ENCODE data around the gene TSR3. TPM values are rescaled to one million over a fixed set of nuclear protein-coding genes. Genes with fewer than 3 reads are reported as not detected.

Gene TSR3
- polyA plus RNA-seq, 3 donors: 23.2 to 73.1 (median 48.2) TPM

DNA sequence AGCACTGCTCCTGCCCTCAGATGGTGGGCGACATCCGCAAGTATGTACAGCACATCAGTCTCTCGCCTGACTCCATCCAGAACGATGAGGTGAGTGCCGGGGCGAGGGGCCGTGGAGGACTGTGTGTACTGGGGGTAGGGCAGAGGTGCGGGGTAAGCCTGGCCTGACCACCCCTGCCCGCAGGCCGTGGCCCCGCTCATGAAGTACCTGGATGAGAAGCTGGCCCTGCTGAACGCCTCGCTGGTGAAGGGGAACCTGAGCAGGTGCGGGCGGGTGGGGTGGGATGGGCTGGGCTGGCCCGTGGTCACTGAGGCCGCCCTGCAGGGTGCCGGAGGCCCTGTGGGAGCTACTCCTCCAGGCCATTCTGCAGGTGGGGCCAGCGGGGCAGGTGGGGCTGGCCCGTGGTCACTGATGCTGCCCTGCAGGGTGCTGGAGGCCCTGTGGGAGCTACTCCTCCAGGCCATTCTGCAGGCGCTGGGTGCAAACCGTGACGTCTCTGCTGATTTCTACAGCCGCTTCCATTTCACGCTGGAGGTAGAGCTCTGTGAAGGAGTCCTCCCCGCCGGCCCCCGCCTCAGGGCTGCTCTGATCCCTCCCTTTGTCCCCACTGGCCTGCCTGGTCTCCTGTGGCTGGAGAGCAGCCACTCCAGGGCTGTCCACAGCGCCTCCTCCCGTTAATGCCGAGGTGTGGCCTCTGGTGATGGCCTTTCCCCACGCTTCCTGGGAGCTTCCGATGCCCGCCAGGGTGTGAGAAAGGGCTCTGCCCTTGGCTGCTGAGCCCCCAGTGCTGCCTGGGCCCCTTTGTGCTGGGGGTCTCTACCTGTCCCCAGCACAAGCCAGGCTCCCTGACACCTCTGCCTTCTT is 5.0 kb downstream of the TSR3 start:
- Mint-ChIP-seq H3K4me1 (peaks cover 22% of the 10 kb centered on the region), H3K9me3 (peaks cover 0 to 3% (median 0%) of the 10 kb centered on the region in 7 donors), H3K4me3 (no peak overlapping the region), H3K27ac (no peak overlapping the region), H3K27me3 (ENCODE audit: low read depth in 3 of 3) (peaks cover under 1 to 6% (median 2%) of the 10 kb centered on the region in 3 donors), H3K36me3 (peaks cover 11 to 28% of the 10 kb centered on the region in 2 donors)
- intact Hi-C loops (cut with micrococcal nuclease): loop anchor here in 1 of 2 donors (5.0 kb wide), 1 partner anchor 34 kb away; no protein-coding TSS in a partner anchor
- Histone ChIP-seq H2AFZ (ENCODE audit: insufficient read depth, low read depth, low read length, poor library complexity, severe bottlenecking) (no peak overlapping the region), H3K4me1 (ENCODE audit: control insufficient read depth in 1 of 2, insufficient read depth in 2 of 2, low read length in 2 of 2) (peaks cover 22 to 29% of the 10 kb centered on the region in 2 donors), H3K9ac (ENCODE audit: insufficient read depth, low read length, poor library complexity, severe bottlenecking) (no peak overlapping the region), H3K9me3 (replicated peaks in 1 of 2; ENCODE audit: control insufficient read depth in 1 of 2, insufficient read depth in 1 of 2, low read length in 2 of 2) (no peaks in the 10 kb centered on the region), H3K27ac (ENCODE audit: low read depth in 1 of 2, low read length in 2 of 2) (no peak overlapping the region), H3K4me2 (replicated peaks; ENCODE audit: extremely low read depth, low read length, poor library complexity, severe bottlenecking) (no peak overlapping the region), H3K4me3 (replicated peaks in 1 of 3; ENCODE audit: low read depth in 2 of 3, low read length in 3 of 3) (no peak overlapping the region), H3K36me3 (replicated peaks in 1 of 2; ENCODE audit: control insufficient read depth in 1 of 2, insufficient read depth in 2 of 2, low read length in 2 of 2) (peaks cover 18% of the 10 kb centered on the region in 2 donors), H3K79me2 (ENCODE audit: insufficient read depth, low read length) (peaks cover 12% of the 10 kb centered on the region), H4K20me1 (ENCODE audit: insufficient read depth, low read length) (peaks cover 12% of the 10 kb centered on the region), H3K27me3 (ENCODE audit: control insufficient read depth in 2 of 2, insufficient read depth in 2 of 2, low read length in 2 of 2) (no peaks in the 10 kb centered on the region)
- WGBS (ENCODE audit: insufficient coverage): 84% methylated on average over 33 of the region's 34 CpGs
- TF ChIP-seq CTCF (IDR thresholded peaks at IDR 0.05): no peak
- DNase-seq: no peak

DNA sequence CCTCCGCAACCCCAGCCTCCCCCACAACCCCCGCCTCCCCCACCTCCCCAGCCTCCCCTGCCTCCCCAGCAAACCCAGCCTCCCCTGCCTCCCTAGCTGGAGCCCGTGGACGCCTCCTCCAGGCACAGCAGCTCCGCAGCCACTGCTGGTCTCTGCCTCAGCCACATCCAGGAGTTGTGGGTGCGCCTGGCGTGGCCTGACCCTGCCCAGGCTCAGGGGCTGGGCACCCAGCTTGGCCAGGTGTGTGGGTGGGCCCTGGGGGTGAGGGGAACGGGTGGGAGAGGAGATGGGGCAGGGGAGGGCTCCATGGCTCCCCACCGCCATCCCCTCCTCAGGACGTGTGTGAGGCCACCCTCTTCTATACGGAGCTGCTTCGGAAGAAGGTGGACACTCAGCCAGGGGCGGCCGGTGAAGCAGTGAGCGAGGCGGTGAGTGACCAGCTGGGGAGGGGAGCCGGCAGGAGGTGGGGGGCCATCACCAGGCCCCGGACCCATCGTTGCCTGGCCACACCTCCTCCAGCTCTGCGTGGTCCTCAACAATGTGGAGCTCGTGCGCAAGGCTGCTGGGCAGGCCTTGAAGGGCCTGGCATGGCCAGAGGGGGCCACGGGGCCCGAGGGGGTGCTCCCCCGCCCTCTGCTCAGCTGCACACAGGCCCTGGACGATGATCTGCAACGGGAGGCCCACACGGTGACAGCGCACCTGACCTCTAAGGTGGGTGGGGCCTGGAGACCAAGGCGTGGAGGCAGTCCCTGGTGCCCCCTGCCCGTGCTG is 5.8 kb downstream of the TSR3 start:
- Histone ChIP-seq H4K20me1 (ENCODE audit: insufficient read depth, low read length) (peaks cover 8% of the 10 kb centered on the region), H2AFZ (ENCODE audit: insufficient read depth, low read depth, low read length, poor library complexity, severe bottlenecking) (no peak overlapping the region), H3K36me3 (replicated peaks in 1 of 2; ENCODE audit: control insufficient read depth in 1 of 2, insufficient read depth in 2 of 2, low read length in 2 of 2) (peaks cover 18% of the 10 kb centered on the region in 2 donors), H3K79me2 (ENCODE audit: insufficient read depth, low read length) (peaks cover 4% of the 10 kb centered on the region), H3K27ac (ENCODE audit: low read depth in 1 of 2, low read length in 2 of 2) (no peak overlapping the region), H3K27me3 (ENCODE audit: control insufficient read depth in 2 of 2, insufficient read depth in 2 of 2, low read length in 2 of 2) (no peaks in the 10 kb centered on the region), H3K4me2 (replicated peaks; ENCODE audit: extremely low read depth, low read length, poor library complexity, severe bottlenecking) (no peak overlapping the region), H3K9ac (ENCODE audit: insufficient read depth, low read length, poor library complexity, severe bottlenecking) (no peak overlapping the region), H3K4me3 (replicated peaks in 1 of 3; ENCODE audit: low read depth in 2 of 3, low read length in 3 of 3) (no peak overlapping the region), H3K4me1 (ENCODE audit: control insufficient read depth in 1 of 2, insufficient read depth in 2 of 2, low read length in 2 of 2) (peaks cover 17 to 23% of the 10 kb centered on the region in 2 donors), H3K9me3 (replicated peaks in 1 of 2; ENCODE audit: control insufficient read depth in 1 of 2, insufficient read depth in 1 of 2, low read length in 2 of 2) (no peaks in the 10 kb centered on the region)
- WGBS (ENCODE audit: insufficient coverage): 83% methylated on average over 19 of the region's 31 CpGs
- H3K4me1 Mint-ChIP-seq: peaks cover 19% of the 10 kb centered on the region
- H3K27me3 Mint-ChIP-seq (ENCODE audit: low read depth in 3 of 3): peaks cover 2 to 10% (median 2%) of the 10 kb centered on the region in 3 donors
- H3K9me3 Mint-ChIP-seq: peaks cover 0 to 3% (median 0%) of the 10 kb centered on the region in 7 donors
- no peak for TF ChIP-seq CTCF (IDR thresholded peaks at IDR 0.05)
- no peak overlapping the region for H3K4me3 Mint-ChIP-seq
- DNase-seq: no peak
- intact Hi-C loops (cut with micrococcal nuclease): loop anchor here in 1 of 2 donors (5.0 kb wide), 1 partner anchor 34 kb away; no protein-coding TSS in a partner anchor
- peaks cover 11 to 28% of the 10 kb centered on the region in 2 donors for H3K36me3 Mint-ChIP-seq
- no peak overlapping the region for H3K27ac Mint-ChIP-seq

Measured in CD14-positive monocyte (primary cell).